ENCODE measurements around the gene JUNB.
A peak's percentile ranks its signal among the peaks of the same experiment; 100 is the strongest.

Gene JUNB

DNA sequence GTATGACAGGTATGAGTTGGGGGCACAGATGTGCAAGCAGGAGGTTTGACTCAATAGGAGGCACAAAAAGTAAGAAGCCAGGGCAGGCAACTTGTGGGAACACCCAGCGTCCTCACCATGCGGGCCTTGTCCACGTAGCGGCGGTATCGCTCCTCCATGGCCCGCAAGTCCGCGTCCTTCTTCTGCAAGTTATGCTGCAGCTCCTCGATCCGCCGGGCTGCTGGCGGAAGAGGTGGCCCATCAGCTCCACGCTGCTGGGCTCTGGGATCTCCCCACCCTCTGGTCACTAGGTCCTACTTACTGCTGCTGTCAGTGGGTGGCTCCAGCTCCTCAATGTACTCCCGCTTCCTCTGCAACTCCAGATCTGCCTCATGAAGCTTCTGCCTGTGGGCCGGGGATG lies 26.6 kb upstream of the JUNB start:
- Mint-ChIP-seq H3K27me3 (peaks cover 12% of the 10 kb centered on the region), H3K9me3 (no peaks in the 10 kb centered on the region), H3K36me3 (no peaks in the 10 kb centered on the region), H3K4me3 (no peak overlapping the region), H3K27ac (no peak overlapping the region), H3K4me1 (peaks cover 9% of the 10 kb centered on the region)
- CTCF ChIA-PET, result interaction anchor here (0.9 to 30.6 kb wide), 11 partner anchors 8 to 170 kb away, joined by 3 to 706 read pairs (median 9); partner anchors contain the start of genes GET3, JUNB, PRDX2 and THSD8
- no peak for DNase-seq

DNA sequence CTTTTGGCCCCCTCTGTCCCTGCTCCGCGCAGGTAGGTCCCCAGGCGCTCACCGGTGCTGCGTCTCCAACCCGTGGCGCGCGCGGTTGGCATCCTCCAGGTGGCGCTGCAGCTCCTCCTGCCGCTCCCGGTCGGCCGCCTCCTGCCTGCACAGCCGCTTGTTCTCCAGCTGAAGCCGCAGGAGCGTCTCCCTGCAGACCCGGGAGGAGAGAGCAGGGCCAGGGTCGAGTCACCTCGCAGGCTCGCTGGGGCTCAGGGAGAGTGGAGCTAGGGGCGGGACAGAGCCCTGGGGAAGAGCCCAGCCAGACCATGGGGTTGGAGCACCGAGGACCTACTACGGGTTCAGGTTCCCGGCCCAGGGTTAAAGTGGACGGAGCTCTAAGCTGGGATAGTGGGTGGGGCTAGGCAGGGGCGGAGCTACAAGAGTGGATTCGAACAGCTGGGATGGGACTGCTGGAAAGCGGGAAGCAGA lies 25.2 kb upstream of the JUNB start:
- Mint-ChIP-seq H3K27ac (no peak overlapping the region), H3K36me3 (no peaks in the 10 kb centered on the region), H3K4me1 (peaks cover 7% of the 10 kb centered on the region), H3K4me3 (peak overlapping the region; percentile 38), H3K9me3 (no peaks in the 10 kb centered on the region), H3K27me3 (peaks cover 8% of the 10 kb centered on the region)
- DNase-seq, result peak; percentile 90
- CTCF ChIA-PET, result interaction anchor here (0.6 to 30.6 kb wide), 22 partner anchors 10 to 1207 kb away, joined by 3 to 706 read pairs (median 6); partner anchors contain the start of genes DNASE2, ELOF1, HOOK2 and JUNB

DNA sequence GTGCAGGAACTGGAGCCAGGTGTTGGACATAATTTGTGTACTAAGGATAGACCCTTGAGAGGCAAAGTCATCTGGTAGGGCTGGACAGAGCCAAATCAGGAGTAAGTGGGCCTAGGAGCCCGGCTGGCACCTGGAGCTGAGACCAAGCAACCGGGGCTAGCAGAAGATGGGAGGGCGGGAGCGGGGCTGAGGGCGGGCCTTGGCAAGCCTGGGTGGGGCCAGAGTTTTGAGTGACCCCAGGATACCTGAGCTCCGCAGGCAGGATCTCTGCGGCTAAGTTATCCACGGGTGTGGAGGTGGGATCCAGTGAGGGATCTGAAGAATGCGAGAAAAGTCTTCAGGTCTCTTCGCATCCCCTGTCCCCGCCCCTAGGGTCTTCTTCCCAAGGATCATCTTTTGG lies 24.1 kb upstream of the JUNB start:
- Mint-ChIP-seq H3K27ac (no peak overlapping the region), H3K27me3 (peaks cover 9% of the 10 kb centered on the region), H3K36me3 (no peaks in the 10 kb centered on the region), H3K4me1 (peaks cover 13% of the 10 kb centered on the region), H3K4me3 (no peak overlapping the region), H3K9me3 (no peaks in the 10 kb centered on the region)
- CTCF ChIA-PET, result interaction anchor here (0.6 to 30.6 kb wide), 11 partner anchors 11 to 198 kb away, joined by 3 to 706 read pairs (median 6); partner anchors contain the start of genes DNASE2, JUNB, PRDX2 and THSD8
- DNase-seq, result no peak

DNA sequence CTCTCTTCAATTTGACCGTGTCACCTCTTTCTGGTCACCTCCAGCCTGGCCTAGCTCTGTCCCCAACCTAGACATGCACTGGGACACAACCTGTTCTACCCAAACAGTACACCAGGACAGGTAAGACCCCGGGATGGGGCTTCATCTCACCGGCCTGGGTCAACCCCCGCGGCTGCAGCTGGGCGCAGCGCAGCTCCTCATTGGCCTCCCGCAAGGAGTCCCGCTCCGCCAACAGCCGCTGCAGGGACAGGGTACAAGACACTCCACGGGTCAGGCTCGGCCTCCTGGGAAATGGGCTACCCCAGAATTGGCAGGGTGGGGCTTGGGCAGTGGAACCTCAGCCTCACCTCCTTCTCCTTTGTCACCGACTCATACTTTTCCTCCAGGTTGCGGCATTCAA lies 23.6 kb upstream of the JUNB start:
- Mint-ChIP-seq H3K4me3 (no peak overlapping the region), H3K36me3 (no peaks in the 10 kb centered on the region), H3K4me1 (peaks cover 17% of the 10 kb centered on the region), H3K27me3 (peaks cover 14% of the 10 kb centered on the region), H3K27ac (no peak overlapping the region), H3K9me3 (no peaks in the 10 kb centered on the region)
- no peak for DNase-seq
- CTCF ChIA-PET, result interaction anchor here (0.6 to 30.6 kb wide), 8 partner anchors 11 to 199 kb away, joined by 3 to 706 read pairs (median 6); partner anchors contain the start of genes DNASE2, JUNB, PRDX2 and THSD8

DNA sequence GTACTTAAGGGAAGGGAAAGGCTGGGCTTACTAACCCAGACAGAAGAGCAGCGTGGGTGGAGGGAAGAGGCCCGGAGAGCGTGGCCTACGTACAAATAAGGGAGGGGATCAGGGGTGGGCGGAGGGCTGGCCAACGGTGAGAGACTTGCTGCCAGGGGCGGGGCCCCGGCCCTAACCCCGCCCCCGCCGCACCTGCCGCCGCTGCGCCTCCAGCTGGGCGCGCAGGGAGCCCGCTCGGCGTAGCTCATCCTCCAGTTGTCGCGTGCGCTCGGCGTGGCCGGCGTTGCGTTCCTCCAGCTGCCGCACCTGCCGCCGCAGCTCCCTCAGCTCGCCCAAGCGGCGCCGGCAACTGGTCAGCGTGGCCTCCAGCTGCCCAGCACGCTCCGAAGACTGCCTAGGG lies 21.6 kb upstream of the JUNB start:
- DNase-seq, result peak; percentile 65
- H3K4me3 Mint-ChIP-seq, result no peak overlapping the region
- no peaks in the 10 kb centered on the region for H3K9me3 Mint-ChIP-seq
- CTCF ChIA-PET, result interaction anchor here (0.9 to 30.6 kb wide), 5 partner anchors 8 to 78 kb away, joined by 3 to 706 read pairs (median 4); partner anchors contain the start of genes JUNB, PRDX2 and THSD8
- no peaks in the 10 kb centered on the region for H3K36me3 Mint-ChIP-seq
- H3K27ac Mint-ChIP-seq, result no peak overlapping the region
- peaks cover 24% of the 10 kb centered on the region for H3K27me3 Mint-ChIP-seq
- peaks cover 28% of the 10 kb centered on the region for H3K4me1 Mint-ChIP-seq

DNA sequence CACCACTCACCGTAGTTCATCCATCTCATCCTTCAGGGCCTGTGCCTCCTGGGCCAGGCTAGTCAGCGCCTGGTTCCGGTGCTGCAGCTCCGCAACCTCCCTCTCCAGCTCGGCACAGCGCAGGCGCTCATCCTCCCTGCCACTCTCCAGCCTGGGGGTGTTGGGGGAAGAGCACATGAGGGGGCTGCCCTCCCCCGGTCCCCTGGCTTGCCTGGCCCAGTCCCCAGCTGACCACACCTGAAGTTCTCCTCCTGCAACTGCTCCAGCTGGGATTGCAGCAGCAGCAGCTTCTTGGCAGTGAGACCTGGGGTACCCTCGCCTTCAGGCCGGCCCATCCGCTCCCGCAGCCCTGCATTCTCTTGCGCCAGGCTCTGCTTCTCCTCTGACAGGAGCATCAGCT lies 20.4 kb upstream of the JUNB start:
- Mint-ChIP-seq H3K4me1 (peaks cover 28% of the 10 kb centered on the region), H3K27me3 (peaks cover 21% of the 10 kb centered on the region), H3K36me3 (no peaks in the 10 kb centered on the region), H3K4me3 (no peak overlapping the region), H3K27ac (no peak overlapping the region), H3K9me3 (no peaks in the 10 kb centered on the region)
- DNase-seq, result no peak
- CTCF ChIA-PET, result interaction anchor here (2.3 to 30.6 kb wide), 3 partner anchors 10 to 26 kb away, joined by 8 to 706 read pairs (median 9); partner anchors contain the start of genes JUNB, PRDX2 and THSD8

DNA sequence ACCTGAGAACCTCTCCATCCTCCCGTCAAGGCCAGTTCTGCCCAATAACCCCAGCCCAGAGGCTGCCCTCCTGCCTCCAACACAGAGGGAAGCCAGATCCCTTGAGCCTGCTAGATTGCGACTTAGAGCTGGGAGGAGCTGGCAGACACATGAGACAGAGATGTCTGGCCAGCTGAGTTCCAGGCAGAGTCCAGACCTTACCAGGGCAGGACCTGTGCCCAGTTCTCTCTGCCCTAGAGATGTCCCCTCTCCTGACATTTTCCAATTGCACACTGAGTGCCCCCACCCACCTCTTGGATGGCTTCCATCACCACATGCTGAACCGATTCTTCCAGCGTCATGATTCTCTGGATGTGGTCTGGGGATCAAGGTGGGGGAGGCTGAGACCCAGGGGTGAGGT lies 19.0 kb upstream of the JUNB start:
- no peaks in the 10 kb centered on the region for H3K9me3 Mint-ChIP-seq
- peaks cover 24% of the 10 kb centered on the region for H3K4me1 Mint-ChIP-seq
- H3K4me3 Mint-ChIP-seq, result no peak overlapping the region
- DNase-seq, result no peak
- no peak overlapping the region for H3K27ac Mint-ChIP-seq
- peaks cover 16% of the 10 kb centered on the region for H3K27me3 Mint-ChIP-seq
- no peaks in the 10 kb centered on the region for H3K36me3 Mint-ChIP-seq
- CTCF ChIA-PET, result interaction anchor here (1.4 to 30.6 kb wide), 9 partner anchors 8 to 75 kb away, joined by 3 to 706 read pairs (median 9); partner anchors contain the start of genes JUNB, PRDX2, THSD8 and TRIR

DNA sequence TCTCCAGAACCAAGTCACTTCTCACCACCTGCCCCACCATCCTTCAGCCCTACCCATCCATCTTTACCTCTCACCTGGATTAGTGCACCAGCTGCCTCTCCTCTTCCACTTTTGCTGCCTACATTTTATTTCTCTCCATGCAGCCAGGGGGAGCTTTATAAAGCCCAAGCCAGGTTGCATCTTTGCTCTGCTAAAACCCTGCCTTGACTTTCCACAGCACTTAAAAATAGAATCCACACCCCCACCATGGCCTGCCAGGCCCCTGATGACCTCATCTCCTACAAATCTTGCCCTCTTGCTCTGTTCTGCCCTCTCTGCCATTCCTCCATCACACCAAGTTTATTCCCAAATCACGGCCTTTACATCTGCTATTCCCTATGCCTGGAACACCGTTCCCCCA lies 17.7 kb upstream of the JUNB start:
- DNase-seq, result no peak
- Mint-ChIP-seq H3K9me3 (no peaks in the 10 kb centered on the region), H3K27ac (no peak overlapping the region), H3K36me3 (no peaks in the 10 kb centered on the region), H3K4me3 (peak overlapping the region; percentile 24), H3K4me1 (peaks cover 36% of the 10 kb centered on the region), H3K27me3 (peaks cover 16% of the 10 kb centered on the region)
- CTCF ChIA-PET, result interaction anchor here (0.7 to 30.6 kb wide), 13 partner anchors 8 to 74 kb away, joined by 3 to 706 read pairs (median 4); partner anchors contain the start of genes JUNB, PRDX2, RNASEH2A and THSD8

DNA sequence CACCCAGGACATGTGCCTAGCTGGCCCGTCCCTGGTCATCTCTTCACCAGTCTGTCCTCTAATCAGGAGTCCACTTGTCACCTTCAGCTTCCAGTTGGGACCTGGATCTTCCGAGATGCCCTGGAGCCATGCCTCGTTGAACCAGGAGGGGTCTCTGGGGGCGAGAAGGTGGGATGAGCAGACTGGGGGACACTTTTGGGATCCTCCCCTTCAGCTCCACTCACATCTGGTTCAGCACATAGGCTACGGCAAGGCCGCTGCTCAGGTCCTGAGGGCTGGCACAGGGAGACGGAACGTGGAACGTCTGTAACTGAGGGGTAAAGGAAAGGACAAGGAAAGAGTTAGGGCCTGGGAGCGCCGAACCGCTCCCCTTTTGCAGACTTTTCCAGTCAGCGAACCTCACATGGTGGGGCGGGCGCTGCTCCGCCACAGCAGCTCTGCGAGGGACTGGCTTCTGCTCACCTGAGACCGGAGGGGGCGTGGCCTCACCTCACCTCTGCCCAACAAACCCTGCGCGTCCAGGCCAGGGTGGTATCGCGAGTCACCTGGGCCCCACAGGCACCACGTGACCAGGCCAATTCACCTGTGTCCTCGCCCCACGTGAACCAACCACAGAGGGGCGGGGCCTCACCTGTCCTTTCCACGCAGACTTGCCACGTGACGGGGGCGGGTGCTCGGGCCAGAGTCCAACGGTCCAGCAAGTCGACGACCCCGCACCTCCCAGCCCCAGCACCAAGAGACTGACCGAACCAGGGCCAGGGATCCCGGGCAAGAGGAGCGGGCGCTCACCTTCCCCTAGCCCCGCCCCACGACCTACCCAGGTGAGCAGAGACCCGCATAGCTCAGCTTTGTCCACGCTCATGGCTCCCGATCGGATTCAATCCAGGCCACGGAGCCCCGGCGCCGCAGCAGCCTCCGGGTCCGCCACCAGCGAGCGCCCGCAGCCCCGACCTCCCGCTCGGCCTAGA lies 16.4 kb upstream of the JUNB start, which contains the start of gene HOOK2:
HOOK2 (minus strand) TSS at position 965 of the 968 bp plus-strand sequence; CDS start at position 862, 103 bp downstream.
- Mint-ChIP-seq H3K36me3 (no peaks in the 10 kb centered on the region), H3K27me3 (peaks cover 16% of the 10 kb centered on the region), H3K9me3 (no peaks in the 10 kb centered on the region), H3K4me3 (peak within 1 kb of the TSS; percentile 76), H3K27ac (peak within 1 kb of the TSS; percentile 79), H3K4me1 (peaks cover 47% of the 10 kb centered on the region)
- peak; percentile 65 for DNase-seq
- CTCF ChIA-PET, result interaction anchor here (1.9 to 30.6 kb wide), 5 partner anchors 9 to 73 kb away, joined by 7 to 706 read pairs (median 13); partner anchors contain the start of genes JUNB, PRDX2 and THSD8

DNA sequence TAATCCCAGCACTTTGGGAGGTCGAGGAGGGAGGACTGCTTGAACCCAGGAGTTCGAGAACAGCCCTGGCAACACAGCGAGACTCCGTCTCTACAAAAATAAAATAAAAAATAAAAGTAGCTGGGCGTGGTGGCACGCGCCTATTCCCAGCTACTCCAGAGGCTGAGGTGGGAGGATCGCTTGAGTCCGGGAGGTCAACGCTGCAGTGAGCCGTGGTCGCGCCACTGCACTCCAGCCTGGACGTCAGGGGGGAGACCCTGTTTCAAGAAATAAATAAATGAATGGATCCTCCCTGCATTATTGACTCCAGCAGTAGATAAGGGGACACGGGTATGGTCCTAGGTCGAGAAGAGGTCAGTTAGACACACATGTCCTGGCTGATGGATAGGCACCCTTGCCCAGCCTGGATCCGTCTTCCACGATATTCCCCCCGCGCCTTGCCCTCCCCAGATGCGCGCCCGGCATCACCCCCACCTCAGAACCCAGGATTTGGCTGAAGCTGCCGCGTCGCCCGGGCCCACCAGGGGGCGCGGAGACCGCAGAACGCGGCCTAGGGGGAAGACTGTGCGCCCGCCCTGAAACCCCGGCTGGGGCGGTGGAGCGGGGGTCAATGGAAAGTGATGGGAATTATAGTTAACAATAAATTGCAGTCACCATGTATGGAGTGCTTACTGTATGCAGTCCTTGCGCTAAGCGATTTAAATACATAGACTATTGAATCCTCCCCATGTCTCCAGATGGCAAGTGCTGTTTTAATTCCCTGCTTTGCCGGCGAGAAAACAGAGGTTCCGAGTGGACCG lies 13.9 kb upstream of the JUNB start:
- Mint-ChIP-seq H3K27ac (peak overlapping the region; percentile 77), H3K36me3 (no peaks in the 10 kb centered on the region), H3K4me1 (peaks cover 51% of the 10 kb centered on the region), H3K27me3 (peaks cover 12% of the 10 kb centered on the region), H3K9me3 (no peaks in the 10 kb centered on the region), H3K4me3 (peak overlapping the region; percentile 80)
- CTCF ChIA-PET, result interaction anchor here (0.9 to 30.6 kb wide), 11 partner anchors 8 to 70 kb away, joined by 3 to 706 read pairs (median 4); partner anchors contain the start of genes GET3, JUNB, PRDX2 and RNASEH2A
- peak; percentile 85 for DNase-seq

DNA sequence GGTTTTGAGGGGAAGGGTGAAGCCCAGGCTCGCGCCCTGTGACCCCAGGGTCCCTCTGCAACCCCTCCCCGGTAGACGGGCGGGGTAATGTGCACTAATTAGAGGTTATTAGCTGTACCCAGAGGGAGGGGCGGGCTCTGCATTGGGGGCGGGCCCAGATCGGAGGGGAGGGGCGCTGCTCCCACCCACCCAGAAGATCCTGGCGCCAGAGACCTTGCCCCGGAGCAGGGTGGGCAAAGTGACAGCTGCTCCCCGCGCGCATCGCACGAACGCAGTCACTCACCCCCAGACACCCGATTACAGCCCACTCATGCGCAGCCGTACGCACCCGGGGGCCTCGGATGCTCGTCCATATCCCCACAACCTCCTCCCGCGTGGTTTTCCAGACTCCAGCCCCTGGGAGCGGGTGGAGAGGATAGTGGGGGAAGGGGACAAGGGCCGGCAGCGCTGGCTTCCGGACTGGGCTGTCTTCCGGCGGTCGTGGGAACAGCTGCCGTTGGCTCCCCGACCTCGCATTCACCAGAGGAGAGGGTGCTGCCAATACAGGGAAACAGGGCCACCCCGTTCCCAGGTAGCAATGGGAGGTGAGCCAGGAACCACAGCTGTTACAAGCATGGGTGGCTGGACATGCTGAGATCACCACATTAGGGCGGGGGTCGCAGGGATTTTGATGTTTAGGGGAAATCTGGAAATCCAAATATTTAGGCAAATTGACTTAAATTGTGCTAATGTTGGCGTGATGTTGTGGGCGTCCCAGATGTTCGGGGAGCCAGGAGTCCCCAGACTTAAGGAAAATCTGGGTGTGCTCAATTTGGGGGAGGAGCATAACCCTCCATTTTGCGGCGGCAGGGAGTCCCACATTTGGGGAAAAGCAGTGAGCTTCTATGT lies 13.0 kb upstream of the JUNB start:
- CTCF ChIA-PET, result interaction anchor here (0.6 to 30.6 kb wide), 11 partner anchors 9 to 69 kb away, joined by 3 to 706 read pairs (median 4); partner anchors contain the start of genes JUNB, PRDX2, RNASEH2A and THSD8
- Mint-ChIP-seq H3K27me3 (peaks cover 4% of the 10 kb centered on the region), H3K4me3 (peak overlapping the region; percentile 80), H3K4me1 (peaks cover 52% of the 10 kb centered on the region), H3K36me3 (no peaks in the 10 kb centered on the region), H3K27ac (peak overlapping the region; percentile 77), H3K9me3 (no peaks in the 10 kb centered on the region)
- DNase-seq, result peak; percentile 58

DNA sequence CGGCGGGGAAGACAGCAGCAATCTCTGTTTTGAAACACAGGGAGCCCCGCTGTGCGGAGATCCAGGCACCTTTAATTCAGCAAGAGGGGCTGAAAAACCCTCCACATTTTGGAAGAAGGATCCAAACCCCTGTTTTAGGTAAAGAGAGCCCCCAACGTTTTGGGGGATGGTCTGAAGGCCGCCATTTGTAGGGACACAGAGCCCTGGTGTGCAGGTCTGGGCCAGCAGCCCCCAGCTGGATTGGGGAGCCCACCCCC lies 12.5 kb upstream of the JUNB start:
- peaks cover 51% of the 10 kb centered on the region for H3K4me1 Mint-ChIP-seq

More for the DNA sequence above, 12.5 kb upstream of the JUNB start:
- no peaks in the 10 kb centered on the region for H3K27me3 Mint-ChIP-seq
- peak overlapping the region; percentile 80 for H3K4me3 Mint-ChIP-seq
- H3K9me3 Mint-ChIP-seq, result no peaks in the 10 kb centered on the region
- DNase-seq, result no peak
- CTCF ChIA-PET, result interaction anchor here (1.2 to 30.6 kb wide), 7 partner anchors 9 to 58 kb away, joined by 3 to 706 read pairs (median 10); partner anchors contain the start of genes JUNB, PRDX2 and THSD8
- H3K36me3 Mint-ChIP-seq, result no peaks in the 10 kb centered on the region
- peak overlapping the region; percentile 77 for H3K27ac Mint-ChIP-seq

Data from activated naive CD4-positive, alpha-beta T cell treated with anti-CD3 and anti-CD28 coated beads, Interleukin-2, amount 10 ng/mL, durations not matched to agents 7 days and 5 days (primary cell).